Body of pancreas (tissue), 4 donors: ENCODE results near the gene TGM1. TPM values are rescaled to one million over a fixed set of nuclear protein-coding genes. Genes with fewer than 3 reads are reported as not detected.
"Not testable (repeated sequence)": the region's sequence is repeated elsewhere in the genome, so short reads cannot be mapped to it uniquely, and the experiment has no call there.

Experiments used
- ATAC-seq: fragments of 150-250 bp; one replicate; pipeline ENCODE4 v1.9.1; 2016
- DNase-seq, 4 donors: peaks; one replicate each; pipeline ENCODE4 v3.0.0-alpha.2; 2019
- H3K27ac ChIP-seq, 4 donors: fragments of 200-600 bp; sonication (generic); 1 replicate in 3 of 4; 2 replicates in 1 of 4; pipeline versions ENCODE4 v1.5.1 to v1.6.1; 2016 to 2019; ENCODE audit warnings: mild to moderate bottlenecking in 1 of 4, mixed read lengths in 1 of 4, moderate library complexity in 1 of 4
- H3K27me3 ChIP-seq, 2 donors: fragments of 200-600 bp; sonication (generic); one replicate each; pipeline ENCODE4 v1.6.0; 2016; ENCODE audit warnings: mild to moderate bottlenecking in 1 of 2
- H3K36me3 ChIP-seq, 2 donors: fragments of 200-600 bp; sonication (generic); replicated peaks in 1 of 2; 2 replicates each; pipeline ENCODE4 v1.5.1; 2016; ENCODE audit warnings: low read depth in 2 of 2; ENCODE audit not compliant: insufficient read depth in 1 of 2
- H3K4me1 ChIP-seq: fragments of 200-600 bp; sonication (generic); one replicate; pipeline ENCODE4 v1.6.0; 2016
- H3K4me3 ChIP-seq, 2 donors: fragments of 200-600 bp; sonication (generic); 1 replicate in 1 of 2; 2 replicates in 1 of 2; pipeline ENCODE4 v1.5.1; 2016 to 2019
- H3K9me3 ChIP-seq, 3 donors: fragments of 200-600 bp; sonication (generic); 1 replicate in 2 of 3; 2 replicates in 1 of 3; pipeline ENCODE4 v1.5.1; 2016
- CTCF ChIP-seq, 7 experiments: fragments of 450-650 bp in 4 of 7; fragments of 200-600 bp in 3 of 7; sonication (generic) in 3 of 7; IDR thresholded peaks; one replicate each; pipeline ENCODE4 v1.5.1; 2016 to 2019; ENCODE audit warnings: antibody characterized with exemption in 7 of 7
- POLR2A ChIP-seq, 3 donors: fragments of 450-650 bp; IDR thresholded peaks; one replicate each; pipeline ENCODE4 v1.6.1; 2016; ENCODE audit warnings: antibody characterized with exemption in 3 of 3, mild to moderate bottlenecking in 2 of 3
- WGBS, 2 donors: methylation state at CpG; one replicate each; pipeline ENCODE4 v1.1.5; 2017; 5-methylcytosine and 5-hydroxymethylcytosine counted together
- intact Hi-C: fragments of 100-400 bp; cut with DNase I; formaldehyde crosslinking; loops from one replicate; pipeline ENCODE4 v1.15.1; 2023
- total RNA-seq, 2 donors: library from RNA; depleted of rRNA; stranded (reverse); fragments of >200 nt; gene quantifications; one replicate each; pipeline ENCODE4 v1.1.0, GENCODE V29; 2016

Gene TGM1
- total RNA-seq, 2 donors from 2014 or later, result 2.9 to 13.8 TPM

GRCh38 chr14:24231263-24232120 lies 31.5 kb downstream of the TGM1 start:
- ATAC-seq, result no peak
- peak overlapping the region; percentile 77 to 94 (median 84) for H3K27ac ChIP-seq
- TF ChIP-seq POLR2A (IDR thresholded peaks at IDR 0.05), result no peak
- TF ChIP-seq CTCF (IDR thresholded peaks at IDR 0.05), result no peak
- 7 to 9% methylated on average over 13 to 23 of the region's 23 CpGs for WGBS, 2 donors
- no peak for DNase-seq
- intact Hi-C loops, result no loop called here
- peaks cover 36% of the 10 kb centered on the region for H3K4me1 ChIP-seq
- H3K9me3 ChIP-seq, result no peaks in the 10 kb centered on the region
- no peaks in the 10 kb centered on the region for H3K27me3 ChIP-seq
- peak overlapping the region; percentile 76 to 86 for H3K4me3 ChIP-seq
- H3K36me3 ChIP-seq, result peaks cover 0 to 2% of the 10 kb centered on the region in 2 donors

- Histone ChIP-seq H3K4me3 (no peak overlapping the region), H3K9me3 (no peaks in the 10 kb centered on the region), H3K36me3 (no peaks in the 10 kb centered on the region), H3K27ac (no peak overlapping the region), H3K4me1 (peaks cover 21% of the 10 kb centered on the region), H3K27me3 (no peaks in the 10 kb centered on the region)
- 0 to 23% methylated on average over 1 of the region's 1 CpG for WGBS, 2 donors
- DNase-seq (no peak), ATAC-seq (no peak)
- TF ChIP-seq POLR2A (IDR thresholded peaks at IDR 0.05) (no peak), CTCF (IDR thresholded peaks at IDR 0.05) (no peak)
- intact Hi-C loops, result no loop called here
These were observed 34.1 kb downstream of the TGM1 start for GRCh38 chr14:24228902-24229301.

GRCh38 chr14:24226473-24226872 lies 36.5 kb downstream of the TGM1 start:
- no peaks in the 10 kb centered on the region for H3K36me3 ChIP-seq
- WGBS, 2 donors, result 75 to 87% methylated on average over 1 of the region's 1 CpG
- no peak overlapping the region for H3K27ac ChIP-seq
- no peaks in the 10 kb centered on the region for H3K9me3 ChIP-seq
- intact Hi-C loops, result no loop called here
- TF ChIP-seq CTCF (IDR thresholded peaks at IDR 0.05) (no peak), POLR2A (IDR thresholded peaks at IDR 0.05) (no peak)
- no peak overlapping the region for H3K4me3 ChIP-seq
- ATAC-seq (no peak), DNase-seq (no peak)
- H3K4me1 ChIP-seq, result peaks cover 9% of the 10 kb centered on the region
- no peaks in the 10 kb centered on the region for H3K27me3 ChIP-seq

- DNase-seq, result no peak
- H3K27ac ChIP-seq, result no peak overlapping the region
- intact Hi-C loops, result no loop called here
These were observed 38.3 kb downstream of the TGM1 start for GRCh38 chr14:24224618-24225071.

GRCh38 chr14:24222987-24223386 lies 40.0 kb downstream of the TGM1 start:
- intact Hi-C loops, DNase-seq, H3K27me3 ChIP-seq, H3K4me3 ChIP-seq, H3K4me1 ChIP-seq, H3K36me3 ChIP-seq, ATAC-seq, H3K27ac ChIP-seq, H3K9me3 ChIP-seq: not testable (repeated sequence)
- 99 to 100% methylated on average over 3 to 4 of the region's 4 CpGs for WGBS, 2 donors

More at GRCh38 chr14:24224618-24225071, 38.3 kb downstream of the TGM1 start:
- WGBS, 2 donors, result 83 to 89% methylated on average over 7 of the region's 7 CpGs
- Histone ChIP-seq H3K4me3 (no peak overlapping the region), H3K9me3 (no peaks in the 10 kb centered on the region), H3K27me3 (no peaks in the 10 kb centered on the region), H3K4me1 (no peaks in the 10 kb centered on the region), H3K36me3 (no peaks in the 10 kb centered on the region)
- no peak for TF ChIP-seq POLR2A (IDR thresholded peaks at IDR 0.05)
- no peak for TF ChIP-seq CTCF (IDR thresholded peaks at IDR 0.05)
- no peak for ATAC-seq
